Measurements from ENCODE around the gene ZNF627. TPM values are rescaled to one million over a fixed set of nuclear protein-coding genes. Genes with fewer than 3 reads are reported as not detected.

The ZNF627 gene
- 10 to 100 TPM in 3 of 4 donors, 1 to 10 TPM in 1; 6.2 to 10.8 (median 10.4) TPM for total RNA-seq

- no peak for TF ChIP-seq CTCF (IDR thresholded peaks at IDR 0.05; ENCODE audit: low read depth)
These were observed at the start of gene ZNF627 for GRCh38 chr19:11597202-11598102. TSS of gene ZNF627 (plus strand) at chr19:11597483. CDS start at chr19:11597628, 145 bp downstream.

- no peak for TF ChIP-seq CTCF (IDR thresholded peaks at IDR 0.05; ENCODE audit: low read depth)
These were observed 49.2 kb upstream of the ZNF627 start for GRCh38 chr19:11547929-11548700.

GRCh38 chr19:11549386-11549953, 47.8 kb upstream of the ZNF627 start:
- no peak for TF ChIP-seq CTCF (IDR thresholded peaks at IDR 0.05; ENCODE audit: low read depth)

GRCh38 chr19:11550265-11550664, 47.0 kb upstream of the ZNF627 start:
- no peak for TF ChIP-seq CTCF (IDR thresholded peaks at IDR 0.05; ENCODE audit: low read depth)

- TF ChIP-seq CTCF (IDR thresholded peaks at IDR 0.05; ENCODE audit: low read depth) = no peak
These were observed 45.6 kb upstream of the ZNF627 start for GRCh38 chr19:11551603-11552235.

- TF ChIP-seq CTCF (IDR thresholded peaks at IDR 0.05; ENCODE audit: low read depth) = no peak
These were observed 44.5 kb upstream of the ZNF627 start for GRCh38 chr19:11552666-11553372.

Measured in subcutaneous adipose tissue (tissue), 4 donors.